Neuronal stem cell (in vitro differentiated cells): ENCODE data around the gene KLF11.
A peak's percentile ranks its signal among the peaks of the same experiment; 100 is the strongest.

Experiments
- DNase-seq: peaks from one replicate; pipeline ENCODE4 v3.0.0-alpha.2; 2013; ENCODE audit warnings: low spot score
- H2AFZ ChIP-seq: one replicate; pipeline ENCODE4 v1.6.1; 2013; ENCODE audit warnings: mild to moderate bottlenecking, low read length, inconsistent platforms
- H2AK5ac ChIP-seq: 2 replicates; pipeline ENCODE4 v1.6.1; 2013; ENCODE audit warnings: low read depth, mild to moderate bottlenecking, inconsistent platforms, low read length, moderate library complexity, mixed read lengths
- H2BK120ac ChIP-seq: 2 replicates; pipeline ENCODE4 v1.6.1; 2013; ENCODE audit warnings: low read depth, mild to moderate bottlenecking, inconsistent platforms, low read length, moderate library complexity, mixed read lengths
- H2BK12ac ChIP-seq: one replicate; pipeline ENCODE4 v1.6.1; 2013; ENCODE audit warnings: low read length, inconsistent platforms
- H2BK15ac ChIP-seq: 2 replicates; pipeline ENCODE4 v1.6.1; 2013; ENCODE audit warnings: mild to moderate bottlenecking, low read length, inconsistent platforms, mixed read lengths
- H2BK5ac ChIP-seq: one replicate; pipeline ENCODE4 v1.6.1; 2013; ENCODE audit warnings: inconsistent platforms, mild to moderate bottlenecking, low read length, moderate library complexity
- H3K14ac ChIP-seq: one replicate; pipeline ENCODE4 v1.6.1; 2013; ENCODE audit warnings: low read length, inconsistent platforms
- H3K18ac ChIP-seq: 2 replicates; pipeline ENCODE4 v1.6.1; 2013; ENCODE audit warnings: low read length, inconsistent platforms
- H3K23ac ChIP-seq: 2 replicates; pipeline ENCODE4 v1.6.1; 2013; ENCODE audit warnings: low read depth, mild to moderate bottlenecking, mixed read lengths, low read length, inconsistent platforms; ENCODE audit not compliant: poor library complexity
- H3K27ac ChIP-seq: replicated peaks from 3 replicates; pipeline ENCODE4 v1.5.1; 2013; ENCODE audit warnings: low read length, inconsistent platforms
- H3K27me3 ChIP-seq, 3 experiments: 2 replicates each; pipeline ENCODE4 v1.6.1; 2013; ENCODE audit warnings: low read length in 3 of 3, mild to moderate bottlenecking in 2 of 3, inconsistent platforms in 1 of 3, low read depth in 1 of 3, mixed read lengths in 1 of 3, moderate library complexity in 1 of 3; ENCODE audit not compliant: control insufficient read depth in 3 of 3, insufficient read depth in 3 of 3
- H3K36me3 ChIP-seq, 2 donors: replicated peaks in 1 of 2; 2 replicates each; pipeline ENCODE4 v1.6.1; 2013; ENCODE audit warnings: low read length in 2 of 2; ENCODE audit not compliant: control insufficient read depth in 2 of 2, insufficient read depth in 2 of 2
- H3K4ac ChIP-seq: 2 replicates; pipeline ENCODE4 v1.6.1; 2013; ENCODE audit warnings: inconsistent platforms, mild to moderate bottlenecking, low read length, moderate library complexity
- H3K4me1 ChIP-seq, 2 donors: 1 replicate in 1 of 2; 2 replicates in 1 of 2; pipeline ENCODE4 v1.6.1; 2013; ENCODE audit warnings: low read length in 2 of 2, low read depth in 1 of 2; ENCODE audit not compliant: control insufficient read depth in 2 of 2, insufficient read depth in 1 of 2
- H3K4me2 ChIP-seq: one replicate; pipeline ENCODE4 v1.6.1; 2013; ENCODE audit warnings: mild to moderate bottlenecking, low read length, inconsistent platforms; ENCODE audit not compliant: insufficient read depth, poor library complexity, severe bottlenecking
- H3K4me3 ChIP-seq, 2 donors: 2 replicates each; pipeline ENCODE4 v1.5.1; 2013; ENCODE audit warnings: low read length in 2 of 2, mild to moderate bottlenecking in 2 of 2, inconsistent platforms in 1 of 2, moderate library complexity in 1 of 2
- H3K79me1 ChIP-seq: one replicate; pipeline ENCODE4 v1.6.1; 2013; ENCODE audit warnings: low read depth, mild to moderate bottlenecking, inconsistent platforms, low read length, moderate library complexity
- H3K9ac ChIP-seq: one replicate; pipeline ENCODE4 v1.6.1; 2013; ENCODE audit warnings: mild to moderate bottlenecking, low read depth, low read length, inconsistent platforms; ENCODE audit not compliant: poor library complexity
- H3K9me3 ChIP-seq, 2 donors: replicated peaks in 1 of 2; 2 replicates each; pipeline versions ENCODE3 to v1.6.1; 2013; ENCODE audit warnings: low read length in 2 of 2, mild to moderate bottlenecking in 2 of 2, inconsistent platforms in 1 of 2, low read depth in 1 of 2, mixed read lengths in 1 of 2, moderate library complexity in 1 of 2; ENCODE audit not compliant: control insufficient read depth in 2 of 2, insufficient read depth in 1 of 2
- H4K8ac ChIP-seq: one replicate; pipeline ENCODE4 v1.6.1; 2013; ENCODE audit warnings: low read depth, mild to moderate bottlenecking, inconsistent platforms, low read length, moderate library complexity
- H4K91ac ChIP-seq: one replicate; pipeline ENCODE4 v1.6.1; 2013; ENCODE audit warnings: low read length, low read depth, mild to moderate bottlenecking, inconsistent platforms; ENCODE audit not compliant: poor library complexity
- WGBS, 2 donors: extraction: QIAGEN DNeasy Blood & Tissue Kit; methylation state at CpG; one replicate each; pipeline ENCODE4 v1.1.7; 2013; ENCODE audit warnings: missing lambda C conversion rate in 2 of 2, mixed read lengths in 1 of 2; ENCODE audit not compliant: insufficient read length in 2 of 2, insufficient replicate concordance in 1 of 2; ENCODE audit errors: extremely low coverage in 2 of 2; 5-methylcytosine and 5-hydroxymethylcytosine counted together

KLF11 gene

DNA sequence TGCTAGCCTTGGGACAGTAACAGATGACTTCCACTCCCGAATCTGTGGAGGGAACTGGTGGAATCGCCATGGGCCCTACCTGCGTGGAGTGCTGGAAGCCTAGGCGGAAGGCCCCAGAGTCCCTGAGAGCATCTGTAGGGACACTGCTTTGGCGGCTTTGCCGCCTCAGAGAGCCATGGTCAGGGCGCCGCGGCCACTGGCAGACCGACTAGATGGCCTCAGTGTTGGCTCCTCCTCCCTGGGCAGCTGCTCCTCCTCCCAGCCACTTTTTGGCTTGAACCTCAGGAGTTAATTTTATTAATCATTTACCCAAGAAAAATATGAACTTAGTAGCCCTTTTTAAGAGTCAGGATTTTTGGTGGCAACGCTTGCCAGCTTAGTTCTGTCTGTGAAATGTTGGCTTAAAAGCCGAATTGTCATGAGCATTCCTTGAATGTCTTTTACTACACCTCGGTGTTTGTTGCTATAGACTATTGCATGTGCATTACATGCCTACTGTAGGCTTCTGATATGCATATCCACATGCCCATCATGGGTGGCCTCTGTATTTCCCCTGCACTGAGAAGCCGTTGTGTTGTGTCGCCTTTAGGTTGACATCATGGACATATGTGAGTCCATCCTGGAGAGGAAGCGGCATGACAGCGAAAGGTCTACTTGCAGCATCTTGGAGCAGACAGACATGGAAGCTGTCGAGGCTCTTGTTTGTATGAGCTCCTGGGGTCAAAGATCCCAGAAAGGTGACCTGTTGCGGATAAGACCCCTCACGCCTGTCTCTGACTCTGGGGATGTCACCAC lies 2.4 kb downstream of the KLF11 start:
- Histone ChIP-seq H3K9ac (no peak overlapping the region), H3K4ac (no peak overlapping the region), H2BK15ac (peak overlapping the region; percentile 49), H3K27ac (no peak overlapping the region), H3K14ac (no peak overlapping the region), H3K9me3 (peaks cover 6 to 12% of the 10 kb centered on the region in 2 donors), H3K4me2 (no peak overlapping the region), H4K8ac (no peak overlapping the region), H3K18ac (no peak overlapping the region), H3K23ac (no peak overlapping the region), H3K27me3 (peaks cover 0 to 12% (median 0%) of the 10 kb centered on the region in 3 experiments), H2AK5ac (no peak overlapping the region), H3K4me3 (no peak overlapping the region), H2BK12ac (no peak overlapping the region), H3K4me1 (peaks cover 3 to 7% of the 10 kb centered on the region in 2 donors), H2BK120ac (no peak overlapping the region), H2BK5ac (no peak overlapping the region), H2AFZ (no peak overlapping the region), H3K36me3 (peaks cover 0 to 50% of the 10 kb centered on the region in 2 donors), H4K91ac (no peak overlapping the region), H3K79me1 (peaks cover 3% of the 10 kb centered on the region)
- DNase-seq: no peak
- WGBS, 2 donors: no CpG with 5 or more reads among the region's 20 CpGs

DNA sequence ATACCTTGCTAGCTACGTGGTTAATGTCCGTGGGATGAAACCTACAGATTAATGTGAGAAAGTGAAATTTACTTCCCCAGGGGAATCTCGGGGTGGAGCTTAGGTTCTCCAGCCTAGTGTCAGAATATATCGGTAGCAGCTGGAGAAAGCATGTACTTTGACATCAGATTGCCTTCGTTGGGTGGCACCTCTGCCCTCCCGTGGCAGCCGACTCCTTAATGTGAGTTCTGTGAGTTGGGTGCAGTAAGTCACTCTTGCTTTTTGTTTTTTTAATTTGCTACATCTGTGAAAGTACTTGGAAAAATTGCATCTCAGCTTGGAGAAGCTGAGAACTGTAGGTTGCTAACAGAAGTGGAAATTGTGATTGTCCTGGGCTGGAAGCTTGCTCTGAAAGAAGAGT lies 3.6 kb downstream of the KLF11 start:
- Histone ChIP-seq H2BK5ac (no peak overlapping the region), H2AK5ac (no peak overlapping the region), H4K8ac (no peak overlapping the region), H2BK15ac (no peak overlapping the region), H3K14ac (no peak overlapping the region), H3K4me1 (peaks cover 3 to 5% of the 10 kb centered on the region in 2 donors), H3K36me3 (peaks cover 0 to 54% of the 10 kb centered on the region in 2 donors), H2BK12ac (no peak overlapping the region), H3K4ac (no peak overlapping the region), H3K18ac (no peak overlapping the region), H3K9ac (no peak overlapping the region), H3K27me3 (peaks cover 0 to 9% (median 0%) of the 10 kb centered on the region in 3 experiments), H3K4me2 (no peak overlapping the region), H3K9me3 (peaks cover 6 to 8% of the 10 kb centered on the region in 2 donors), H4K91ac (no peak overlapping the region), H3K27ac (no peak overlapping the region), H3K4me3 (no peak overlapping the region), H2AFZ (no peak overlapping the region), H2BK120ac (no peak overlapping the region), H3K23ac (no peak overlapping the region), H3K79me1 (peaks cover 2% of the 10 kb centered on the region)
- no peak for DNase-seq
- no CpG with 5 or more reads among the region's 7 CpGs for WGBS, 2 donors

DNA sequence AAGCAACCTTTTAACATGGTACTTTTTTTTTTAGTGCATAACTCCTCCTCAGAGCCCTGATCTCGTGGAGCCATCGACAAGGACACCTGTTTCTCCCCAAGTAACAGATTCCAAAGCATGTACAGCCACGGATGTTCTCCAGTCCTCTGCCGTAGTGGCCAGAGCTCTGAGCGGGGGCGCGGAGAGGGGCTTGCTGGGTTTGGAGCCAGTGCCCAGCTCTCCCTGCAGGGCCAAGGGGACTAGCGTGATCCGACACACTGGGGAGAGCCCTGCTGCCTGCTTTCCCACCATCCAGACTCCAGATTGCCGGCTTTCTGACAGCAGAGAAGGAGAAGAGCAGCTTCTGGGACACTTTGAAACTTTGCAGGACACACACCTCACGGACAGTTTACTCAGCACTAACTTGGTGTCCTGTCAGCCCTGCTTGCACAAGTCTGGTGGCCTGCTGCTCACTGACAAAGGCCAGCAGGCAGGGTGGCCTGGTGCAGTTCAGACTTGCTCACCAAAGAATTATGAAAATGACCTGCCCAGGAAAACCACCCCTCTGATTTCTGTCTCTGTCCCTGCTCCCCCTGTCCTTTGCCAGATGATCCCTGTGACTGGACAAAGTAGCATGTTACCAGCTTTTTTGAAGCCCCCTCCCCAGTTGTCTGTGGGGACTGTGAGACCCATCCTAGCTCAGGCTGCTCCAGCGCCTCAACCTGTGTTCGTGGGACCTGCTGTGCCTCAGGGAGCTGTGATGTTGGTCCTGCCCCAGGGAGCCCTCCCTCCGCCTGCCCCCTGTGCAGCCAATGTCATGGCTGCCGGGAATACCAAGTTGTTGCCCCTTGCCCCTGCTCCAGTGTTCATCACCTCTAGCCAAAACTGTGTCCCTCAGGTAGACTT lies 4.5 kb downstream of the KLF11 start:
- Histone ChIP-seq H3K79me1 (peaks cover 2% of the 10 kb centered on the region), H4K8ac (no peak overlapping the region), H3K14ac (no peak overlapping the region), H2BK120ac (no peak overlapping the region), H2AK5ac (no peak overlapping the region), H3K4me2 (no peak overlapping the region), H3K4me3 (no peak overlapping the region), H3K9ac (no peak overlapping the region), H3K23ac (no peak overlapping the region), H2BK12ac (no peak overlapping the region), H3K27ac (no peak overlapping the region), H3K18ac (no peak overlapping the region), H2BK15ac (no peak overlapping the region), H3K27me3 (peaks cover 0 to under 1% (median 0%) of the 10 kb centered on the region in 3 experiments), H3K4me1 (peaks cover 0 to under 1% of the 10 kb centered on the region in 2 donors), H3K4ac (no peak overlapping the region), H3K9me3 (peaks cover 6 to 8% of the 10 kb centered on the region in 2 donors), H3K36me3 (peaks cover 2 to 64% of the 10 kb centered on the region in 2 donors), H2BK5ac (no peak overlapping the region), H4K91ac (no peak overlapping the region), H2AFZ (no peak overlapping the region)
- no peak for DNase-seq
- no CpG with 5 or more reads among the region's 15 CpGs for WGBS, 2 donors
